Purkinje cell (primary cell): Measurements from ENCODE around the gene B4GALT4. TPM values are rescaled to one million over a fixed set of nuclear protein-coding genes. Genes with fewer than 3 reads are reported as not detected.

Source experiments
- polyA plus RNA-seq: library from polyadenylated mRNA; unstranded; fragments of >200 nt; fragmentation: Nextera tagmentation; gene quantifications from 2 replicates; pipeline ENCODE4 v1.2.1, GENCODE V29; 2014

Gene B4GALT4
- polyA plus RNA-seq: 7.9 and 9.9 TPM in 2 replicates

DNA sequence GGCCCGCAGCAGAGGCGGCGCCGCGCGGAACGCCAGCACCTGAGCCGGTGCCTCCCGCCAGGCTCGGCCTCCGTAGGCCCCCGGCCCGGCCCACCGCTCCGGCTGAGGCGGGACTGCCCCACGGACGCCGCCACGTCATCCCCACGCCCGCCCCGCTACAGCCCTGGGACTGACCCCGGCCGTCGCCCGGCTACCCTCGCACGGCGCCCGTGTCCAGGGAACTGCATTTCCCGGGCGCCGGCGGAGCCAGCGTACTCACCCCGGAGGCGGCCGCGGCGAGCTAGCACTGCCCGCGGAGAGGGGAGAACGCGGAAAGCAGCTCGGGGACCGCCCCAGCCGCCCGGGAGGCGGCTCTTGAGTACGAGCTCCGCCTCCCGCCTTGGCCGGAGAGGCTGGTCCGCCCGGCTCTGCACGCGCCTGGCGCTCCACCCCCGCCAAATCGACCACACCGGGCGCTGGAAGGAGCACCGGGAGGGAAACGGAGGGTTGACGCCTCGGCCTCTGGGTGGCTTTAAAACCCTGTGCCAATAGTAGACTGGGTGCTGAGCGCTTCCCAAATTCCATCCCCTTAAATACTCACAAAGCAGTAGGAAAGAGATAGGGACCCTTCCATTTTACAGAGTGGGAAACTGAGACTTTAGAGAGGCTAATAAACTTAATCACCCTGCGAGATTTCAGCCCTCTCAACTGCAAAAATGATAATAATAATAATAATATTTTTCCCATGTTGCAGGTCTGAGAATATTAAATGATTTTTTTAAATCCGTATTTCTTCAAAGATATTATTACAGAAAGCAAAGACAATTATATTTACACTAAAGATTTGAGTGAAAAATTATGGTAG lies at the start of gene B4GALT4:
TSS of gene B4GALT4 (minus strand) at position 288 of the 844 bp plus-strand sequence. CDS start 10,779 bp downstream, outside the sequence.

GRCh38 chr3:119173325-119173724 lies 67.4 kb downstream of the B4GALT4 start, which contains the start of gene UPK1B:
Gene UPK1B, plus strand, starts transcription at chr3:119173598. Its CDS starts 13,144 bp downstream, at chr3:119186742.

Other genes starting within 250 kb of the B4GALT4 start
- 0.27 and 3.6 TPM in 2 replicates for gene IGSF11, start 206.0 kb downstream of the B4GALT4 start, polyA plus RNA-seq
- gene TEX55, start 94.7 kb downstream of the B4GALT4 start, polyA plus RNA-seq: not detected in 2 replicates
- gene UPK1B, start 67.3 kb downstream of the B4GALT4 start, polyA plus RNA-seq: not detected in 2 replicates
- 1.0 and 1.6 TPM in 2 replicates for gene ARHGAP31, start 53.5 kb upstream of the B4GALT4 start, polyA plus RNA-seq
- gene TMEM39A, start 222.7 kb upstream of the B4GALT4 start, polyA plus RNA-seq: 0.22 and 1.8 TPM in 2 replicates
- 32.5 and 38.2 TPM in 2 replicates for gene POGLUT1, start 228.1 kb upstream of the B4GALT4 start, polyA plus RNA-seq